ENCODE data around the gene ZDHHC12. TPM values are rescaled to one million over a fixed set of nuclear protein-coding genes. Genes with fewer than 3 reads are reported as not detected.

Gene ZDHHC12
- total and polyA plus RNA-seq, 4 donors = 24.7 to 48.2 (median 30.3) TPM

DNA sequence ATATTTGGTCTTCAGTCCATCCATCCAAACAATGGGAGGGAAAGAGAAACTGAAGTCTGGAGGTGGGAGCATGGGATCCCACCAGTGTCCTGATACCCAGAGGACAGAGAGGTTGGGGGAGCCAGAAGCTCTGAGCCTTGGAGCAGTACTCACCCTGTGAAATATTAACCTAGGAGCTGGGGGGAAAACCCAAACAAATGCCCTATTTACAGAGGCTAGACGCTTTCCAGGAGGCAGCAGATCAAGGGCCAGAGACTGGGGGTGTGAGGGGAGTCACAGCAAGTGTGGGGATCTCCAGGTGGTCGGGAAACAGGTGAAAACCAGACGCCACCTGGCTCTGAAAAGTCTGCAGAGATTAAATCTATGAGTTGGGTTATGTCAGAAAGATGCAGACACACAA, 41.6 kb upstream of the ZDHHC12 start:
- peak; percentile 84 for TF ChIP-seq FOXA2 (IDR thresholded peaks at IDR 0.05)
- TF ChIP-seq HNF4G (IDR thresholded peaks at IDR 0.05) = no peak
- TF ChIP-seq NR2F2 (IDR thresholded peaks at IDR 0.05) = no peak
- TF ChIP-seq, protein P1, sequence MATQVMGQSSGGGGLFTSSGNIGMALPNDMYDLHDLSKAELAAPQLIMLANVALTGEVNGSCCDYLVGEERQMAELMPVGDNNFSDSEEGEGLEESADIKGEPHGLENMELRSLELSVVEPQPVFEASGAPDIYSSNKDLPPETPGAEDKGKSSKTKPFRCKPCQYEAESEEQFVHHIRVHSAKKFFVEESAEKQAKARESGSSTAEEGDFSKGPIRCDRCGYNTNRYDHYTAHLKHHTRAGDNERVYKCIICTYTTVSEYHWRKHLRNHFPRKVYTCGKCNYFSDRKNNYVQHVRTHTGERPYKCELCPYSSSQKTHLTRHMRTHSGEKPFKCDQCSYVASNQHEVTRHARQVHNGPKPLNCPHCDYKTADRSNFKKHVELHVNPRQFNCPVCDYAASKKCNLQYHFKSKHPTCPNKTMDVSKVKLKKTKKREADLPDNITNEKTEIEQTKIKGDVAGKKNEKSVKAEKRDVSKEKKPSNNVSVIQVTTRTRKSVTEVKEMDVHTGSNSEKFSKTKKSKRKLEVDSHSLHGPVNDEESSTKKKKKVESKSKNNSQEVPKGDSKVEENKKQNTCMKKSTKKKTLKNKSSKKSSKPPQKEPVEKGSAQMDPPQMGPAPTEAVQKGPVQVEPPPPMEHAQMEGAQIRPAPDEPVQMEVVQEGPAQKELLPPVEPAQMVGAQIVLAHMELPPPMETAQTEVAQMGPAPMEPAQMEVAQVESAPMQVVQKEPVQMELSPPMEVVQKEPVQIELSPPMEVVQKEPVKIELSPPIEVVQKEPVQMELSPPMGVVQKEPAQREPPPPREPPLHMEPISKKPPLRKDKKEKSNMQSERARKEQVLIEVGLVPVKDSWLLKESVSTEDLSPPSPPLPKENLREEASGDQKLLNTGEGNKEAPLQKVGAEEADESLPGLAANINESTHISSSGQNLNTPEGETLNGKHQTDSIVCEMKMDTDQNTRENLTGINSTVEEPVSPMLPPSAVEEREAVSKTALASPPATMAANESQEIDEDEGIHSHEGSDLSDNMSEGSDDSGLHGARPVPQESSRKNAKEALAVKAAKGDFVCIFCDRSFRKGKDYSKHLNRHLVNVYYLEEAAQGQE (IDR thresholded peaks at IDR 0.05) = peak; percentile 29
- TF ChIP-seq FOXA1 (IDR thresholded peaks at IDR 0.05) = peak; percentile 81
- TF ChIP-seq YY1 (IDR thresholded peaks at IDR 0.05) = no peak
- peak in 1 of 2 donors; percentile 27 for TF ChIP-seq RXRA (IDR thresholded peaks at IDR 0.05)
- TF ChIP-seq, protein P2, sequence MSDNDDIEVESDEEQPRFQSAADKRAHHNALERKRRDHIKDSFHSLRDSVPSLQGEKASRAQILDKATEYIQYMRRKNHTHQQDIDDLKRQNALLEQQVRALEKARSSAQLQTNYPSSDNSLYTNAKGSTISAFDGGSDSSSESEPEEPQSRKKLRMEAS (IDR thresholded peaks at IDR 0.05) = no peak
- TF ChIP-seq, protein P3, sequence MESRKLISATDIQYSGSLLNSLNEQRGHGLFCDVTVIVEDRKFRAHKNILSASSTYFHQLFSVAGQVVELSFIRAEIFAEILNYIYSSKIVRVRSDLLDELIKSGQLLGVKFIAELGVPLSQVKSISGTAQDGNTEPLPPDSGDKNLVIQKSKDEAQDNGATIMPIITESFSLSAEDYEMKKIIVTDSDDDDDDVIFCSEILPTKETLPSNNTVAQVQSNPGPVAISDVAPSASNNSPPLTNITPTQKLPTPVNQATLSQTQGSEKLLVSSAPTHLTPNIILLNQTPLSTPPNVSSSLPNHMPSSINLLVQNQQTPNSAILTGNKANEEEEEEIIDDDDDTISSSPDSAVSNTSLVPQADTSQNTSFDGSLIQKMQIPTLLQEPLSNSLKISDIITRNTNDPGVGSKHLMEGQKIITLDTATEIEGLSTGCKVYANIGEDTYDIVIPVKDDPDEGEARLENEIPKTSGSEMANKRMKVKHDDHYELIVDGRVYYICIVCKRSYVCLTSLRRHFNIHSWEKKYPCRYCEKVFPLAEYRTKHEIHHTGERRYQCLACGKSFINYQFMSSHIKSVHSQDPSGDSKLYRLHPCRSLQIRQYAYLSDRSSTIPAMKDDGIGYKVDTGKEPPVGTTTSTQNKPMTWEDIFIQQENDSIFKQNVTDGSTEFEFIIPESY (IDR thresholded peaks at IDR 0.05) = peak; percentile 15
- TF ChIP-seq HNF4A (conservative IDR thresholded peaks at IDR 0.05) = peak; percentile 30 to 44
- peak in 1 of 2 donors; percentile 40 for TF ChIP-seq JUND (IDR thresholded peaks at IDR 0.05)
- TF ChIP-seq, protein P4, sequence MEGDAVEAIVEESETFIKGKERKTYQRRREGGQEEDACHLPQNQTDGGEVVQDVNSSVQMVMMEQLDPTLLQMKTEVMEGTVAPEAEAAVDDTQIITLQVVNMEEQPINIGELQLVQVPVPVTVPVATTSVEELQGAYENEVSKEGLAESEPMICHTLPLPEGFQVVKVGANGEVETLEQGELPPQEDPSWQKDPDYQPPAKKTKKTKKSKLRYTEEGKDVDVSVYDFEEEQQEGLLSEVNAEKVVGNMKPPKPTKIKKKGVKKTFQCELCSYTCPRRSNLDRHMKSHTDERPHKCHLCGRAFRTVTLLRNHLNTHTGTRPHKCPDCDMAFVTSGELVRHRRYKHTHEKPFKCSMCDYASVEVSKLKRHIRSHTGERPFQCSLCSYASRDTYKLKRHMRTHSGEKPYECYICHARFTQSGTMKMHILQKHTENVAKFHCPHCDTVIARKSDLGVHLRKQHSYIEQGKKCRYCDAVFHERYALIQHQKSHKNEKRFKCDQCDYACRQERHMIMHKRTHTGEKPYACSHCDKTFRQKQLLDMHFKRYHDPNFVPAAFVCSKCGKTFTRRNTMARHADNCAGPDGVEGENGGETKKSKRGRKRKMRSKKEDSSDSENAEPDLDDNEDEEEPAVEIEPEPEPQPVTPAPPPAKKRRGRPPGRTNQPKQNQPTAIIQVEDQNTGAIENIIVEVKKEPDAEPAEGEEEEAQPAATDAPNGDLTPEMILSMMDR (IDR thresholded peaks at IDR 0.05; ENCODE audit: low read depth, low read length, missing input control) = no peak
- no peak for TF ChIP-seq EGR1 (IDR thresholded peaks at IDR 0.05; ENCODE audit: low read depth in 2 of 2)
- TF ChIP-seq SP1 (IDR thresholded peaks at IDR 0.05) = peak; percentile 27
- TF ChIP-seq TAF1 (conservative IDR thresholded peaks at IDR 0.05) = no peak
- peak in 1 of 2 donors; percentile 47 for TF ChIP-seq GABPA (IDR thresholded peaks at IDR 0.05 in 1 of 2, conservative IDR thresholded peaks at IDR 0.05 in 1 of 2)
- peak; percentile 18 to 21 for TF ChIP-seq RAD21 (IDR thresholded peaks at IDR 0.05)
- TF ChIP-seq, protein P5, sequence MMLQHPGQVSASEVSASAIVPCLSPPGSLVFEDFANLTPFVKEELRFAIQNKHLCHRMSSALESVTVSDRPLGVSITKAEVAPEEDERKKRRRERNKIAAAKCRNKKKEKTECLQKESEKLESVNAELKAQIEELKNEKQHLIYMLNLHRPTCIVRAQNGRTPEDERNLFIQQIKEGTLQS (IDR thresholded peaks at IDR 0.05) = no peak
- Histone ChIP-seq H3K4me3 (ENCODE audit: low read depth in 1 of 3, low read length in 3 of 3) (peak overlapping the region in 1 of 3 donors; percentile 20), H3K36me3 (ENCODE audit: control insufficient read depth in 4 of 4, insufficient read depth in 3 of 4, low read depth in 1 of 4, low read length in 3 of 4) (peaks cover 0 to 2% (median 0%) of the 10 kb centered on the region in 4 donors), H3K27me3 (ENCODE audit: control insufficient read depth in 4 of 4, insufficient read depth in 4 of 4, low read length in 3 of 4) (no peaks in the 10 kb centered on the region), H3K9me3 (ENCODE audit: control insufficient read depth in 4 of 4, low read length in 3 of 4) (no peaks in the 10 kb centered on the region), H3K9ac (ENCODE audit: low read depth in 1 of 2, low read length in 2 of 2) (peak overlapping the region in 1 of 2 donors; percentile 3), H3K4me1 (ENCODE audit: control insufficient read depth in 4 of 4, insufficient read depth in 4 of 4, low read length in 3 of 4) (peaks cover 24 to 79% (median 63%) of the 10 kb centered on the region in 4 donors), H3K27ac (ENCODE audit: low read depth in 1 of 2, low read length in 2 of 2) (peak overlapping the region; percentile 11 to 36)
- 30% methylated on average over 3 of the region's 3 CpGs for WGBS
- DNase-seq (ENCODE audit: low spot score) = no peak

Data from liver (tissue), 9 donors.